Transverse colon (tissue), 4 donors: Measurements from ENCODE around the gene SGMS2. TPM values are rescaled to one million over a fixed set of nuclear protein-coding genes. Genes with fewer than 3 reads are reported as not detected.

ENCODE experiments used
- DNase-seq: peaks from one replicate; pipeline ENCODE4 v3.0.0-alpha.2; 2019
- H3K27ac ChIP-seq, 4 donors: fragments of 200-600 bp; sonication (generic); 2 replicates each; pipeline ENCODE4 v1.5.1; 2016 to 2018; ENCODE audit warnings: inconsistent platforms in 4 of 4
- H3K27me3 ChIP-seq: fragments of 200-600 bp; sonication (generic); 2 replicates; pipeline ENCODE4 v1.5.1; 2017; ENCODE audit warnings: inconsistent platforms
- H3K36me3 ChIP-seq, 4 donors: fragments of 200-600 bp; sonication (generic); 2 replicates each; pipeline ENCODE4 v1.5.1; 2017 to 2019; ENCODE audit warnings: inconsistent platforms in 4 of 4
- H3K4me1 ChIP-seq, 4 donors: fragments of 200-600 bp; sonication (generic); 2 replicates each; pipeline ENCODE4 v1.5.1; 2017 to 2020; ENCODE audit warnings: inconsistent platforms in 4 of 4
- H3K4me3 ChIP-seq, 4 donors: fragments of 200-600 bp; sonication (generic); 1 replicate in 1 of 4; 2 replicates in 3 of 4; pipeline versions ENCODE4 v1.5.1 to v1.6.1; 2017 to 2019; ENCODE audit warnings: inconsistent platforms in 4 of 4
- H3K9me3 ChIP-seq, 2 donors: fragments of 200-600 bp; sonication (generic); 2 replicates each; pipeline ENCODE4 v1.5.1; 2017 to 2019; ENCODE audit warnings: inconsistent platforms in 2 of 2
- EP300 ChIP-seq: sonication (generic); formaldehyde crosslinking; IDR thresholded peaks from one replicate; pipeline ENCODE4 v1.6.1; 2017; ENCODE audit warnings: antibody characterized with exemption, low read depth
- POLR2A ChIP-seq: fragments of 450-650 bp; IDR thresholded peaks from one replicate; pipeline ENCODE4 v1.6.1; 2016; ENCODE audit warnings: antibody characterized with exemption, mild to moderate bottlenecking, moderate library complexity
- POLR2AphosphoS5 ChIP-seq, 3 donors: sonication (generic); formaldehyde crosslinking; IDR thresholded peaks; one replicate each; pipeline ENCODE4 v1.6.1; 2016; ENCODE audit warnings: antibody characterized with exemption in 3 of 3
- WGBS, 2 donors: methylation state at CpG; one replicate each; pipeline ENCODE4 v1.1.5; 2018; ENCODE audit warnings: low coverage in 1 of 2; 5-methylcytosine and 5-hydroxymethylcytosine counted together
- in situ Hi-C, 4 donors: fragments of 200-750 bp; cut with MboI; loops; one replicate each; pipeline versions ENCODE4 v1.15.0 to v1.15.1; 2017; ENCODE audit warnings: low sequenced_read_pairs in 3 of 4, low pct_ligation_motif_present in 1 of 4, low pct_unique_long_range_greater_than_20kb in 1 of 4
- intact Hi-C: fragments of 100-400 bp; cut with DNase I; formaldehyde crosslinking; loops from one replicate; pipeline ENCODE4 v1.15.1; 2023; ENCODE audit warnings: low total_unique reads
- small RNA-seq, 4 donors: library from RNA; depleted of rRNA; stranded (forward); fragments of <200 nt; gene quantifications; one replicate each; pipeline ENCODE3, GENCODE V24; 2016
- total RNA-seq, 4 donors: library from RNA; depleted of rRNA; stranded (reverse); fragments of >200 nt; gene quantifications; one replicate each; pipeline ENCODE4 v1.1.0, GENCODE V29; 2016
- TF ChIP-seq, protein P1 (sequence below), 5 experiments: fragments of 200-600 bp in 3 of 5; fragments of 450-650 bp in 2 of 5; sonication (generic) in 3 of 5; IDR thresholded peaks; 1 replicate in 2 of 5; 2 replicates in 3 of 5; pipeline ENCODE4 v1.5.1; 2016 to 2017; ENCODE audit warnings: antibody characterized with exemption in 5 of 5, inconsistent platforms in 3 of 5, mild to moderate bottlenecking in 2 of 5, moderate library complexity in 1 of 5

SGMS2 gene
- total RNA-seq, 4 donors from 2014 or later = 75.8 to 203 (median 122) TPM

DNA sequence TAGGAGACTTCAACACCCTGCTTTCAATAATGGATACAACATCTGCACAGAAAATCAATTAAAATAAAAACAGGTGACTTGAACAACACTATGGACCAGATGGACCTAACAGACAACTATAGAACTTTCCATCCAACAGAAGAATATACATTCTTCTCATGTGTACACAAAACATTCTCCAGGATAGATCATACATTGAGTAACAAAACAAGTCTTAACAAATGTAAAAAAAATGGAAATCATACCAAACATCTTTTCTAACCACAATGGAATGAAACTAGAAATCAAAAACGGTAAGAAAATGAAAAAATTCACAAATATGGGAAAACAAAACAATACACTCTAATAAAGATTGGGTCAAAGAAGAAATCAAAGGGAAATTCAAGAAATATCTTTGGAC is 131.3 kb downstream of the SGMS2 start:
- TF ChIP-seq EP300 (no peak), POLR2A (no peak), POLR2AphosphoS5 (IDR thresholded peaks at IDR 0.05) (no peak)
- TF ChIP-seq, protein P1, sequence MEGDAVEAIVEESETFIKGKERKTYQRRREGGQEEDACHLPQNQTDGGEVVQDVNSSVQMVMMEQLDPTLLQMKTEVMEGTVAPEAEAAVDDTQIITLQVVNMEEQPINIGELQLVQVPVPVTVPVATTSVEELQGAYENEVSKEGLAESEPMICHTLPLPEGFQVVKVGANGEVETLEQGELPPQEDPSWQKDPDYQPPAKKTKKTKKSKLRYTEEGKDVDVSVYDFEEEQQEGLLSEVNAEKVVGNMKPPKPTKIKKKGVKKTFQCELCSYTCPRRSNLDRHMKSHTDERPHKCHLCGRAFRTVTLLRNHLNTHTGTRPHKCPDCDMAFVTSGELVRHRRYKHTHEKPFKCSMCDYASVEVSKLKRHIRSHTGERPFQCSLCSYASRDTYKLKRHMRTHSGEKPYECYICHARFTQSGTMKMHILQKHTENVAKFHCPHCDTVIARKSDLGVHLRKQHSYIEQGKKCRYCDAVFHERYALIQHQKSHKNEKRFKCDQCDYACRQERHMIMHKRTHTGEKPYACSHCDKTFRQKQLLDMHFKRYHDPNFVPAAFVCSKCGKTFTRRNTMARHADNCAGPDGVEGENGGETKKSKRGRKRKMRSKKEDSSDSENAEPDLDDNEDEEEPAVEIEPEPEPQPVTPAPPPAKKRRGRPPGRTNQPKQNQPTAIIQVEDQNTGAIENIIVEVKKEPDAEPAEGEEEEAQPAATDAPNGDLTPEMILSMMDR (IDR thresholded peaks at IDR 0.05) = no peak
- Histone ChIP-seq H3K27me3 (no peaks in the 10 kb centered on the region), H3K4me1 (no peaks in the 10 kb centered on the region), H3K27ac (no peak overlapping the region), H3K9me3 (peaks cover 6 to 11% of the 10 kb centered on the region in 2 donors), H3K36me3 (no peaks in the 10 kb centered on the region), H3K4me3 (no peak overlapping the region)
- DNase-seq = no peak
- WGBS, 2 donors = 82 to 100% methylated on average over 1 of the region's 1 CpG
- intact Hi-C loops = no loop called here
- in situ Hi-C loops = no loop called here

Small RNA genes within 50 kb of the gene (small RNA-seq; reads per million reads assigned to genes)
- 0 reads per million in 4 donors for gene RNU6-733P

Other genes with a start within 250 kb of the SGMS2 start
- gene PAPSS1, start 104.7 kb upstream of the SGMS2 start, total RNA-seq = 10 to 100 TPM in 3 of 4 donors, 1 to 10 TPM in 1; 7.5 to 23.3 (median 16.8) TPM
- gene CYP2U1, start 106.6 kb downstream of the SGMS2 start, total RNA-seq = 1 to 10 TPM; 3.5 to 8.6 (median 5.1) TPM
- 100 to 1,000 TPM in 3 of 4 donors, 10 to 100 TPM in 1; 47.5 to 135 (median 117) TPM for gene HADH, start 165.0 kb downstream of the SGMS2 start, total RNA-seq